Gastrocnemius medialis (tissue), 4 donors: ENCODE results near the gene ZDHHC8. TPM values are rescaled to one million over a fixed set of nuclear protein-coding genes. Genes with fewer than 3 reads are reported as not detected.
A peak's percentile ranks its signal among the peaks of the same experiment; 100 is the strongest.

Experiments used
- ATAC-seq, 2 donors: fragments of 150-250 bp; one replicate each; pipeline ENCODE4 v1.9.1; 2016
- DNase-seq, 2 donors: peaks; one replicate each; pipeline ENCODE4 v3.0.0-alpha.2; 2019
- H3K27ac ChIP-seq, 4 donors: fragments of 200-600 bp; sonication (generic); 1 replicate in 1 of 4; 2 replicates in 3 of 4; pipeline ENCODE4 v1.5.1; 2016 to 2018; ENCODE audit warnings: mild to moderate bottlenecking in 2 of 4, moderate library complexity in 1 of 4
- H3K27me3 ChIP-seq, 3 donors: fragments of 200-600 bp; sonication (generic) in 2 of 3; 1 replicate in 1 of 3; 2 replicates in 2 of 3; pipeline versions ENCODE4 v1.5.1 to v1.6.0; 2016 to 2019; ENCODE audit warnings: mild to moderate bottlenecking in 1 of 3, moderate library complexity in 1 of 3
- H3K36me3 ChIP-seq, 2 donors: fragments of 200-600 bp; sonication (generic) in 1 of 2; one replicate each; pipeline ENCODE4 v1.5.1; 2017 to 2018
- H3K4me1 ChIP-seq, 2 donors: fragments of 200-600 bp; sonication (generic) in 1 of 2; one replicate each; pipeline ENCODE4 v1.5.1; 2016 to 2017; ENCODE audit warnings: mild to moderate bottlenecking in 2 of 2
- H3K4me3 ChIP-seq, 4 donors: fragments of 200-600 bp; sonication (generic) in 3 of 4; 1 replicate in 1 of 4; 2 replicates in 3 of 4; pipeline ENCODE4 v1.5.1; 2016 to 2019; ENCODE audit warnings: mild to moderate bottlenecking in 2 of 4
- H3K9me3 ChIP-seq, 3 donors: fragments of 200-600 bp; sonication (generic) in 2 of 3; 1 replicate in 1 of 3; 2 replicates in 2 of 3; pipeline ENCODE4 v1.5.1; 2016 to 2019
- POLR2A ChIP-seq, 2 donors: fragments of 450-650 bp; IDR thresholded peaks; one replicate each; pipeline ENCODE4 v1.6.1; 2017; ENCODE audit warnings: antibody characterized with exemption in 2 of 2, mild to moderate bottlenecking in 2 of 2, moderate library complexity in 2 of 2
- in situ Hi-C, 4 donors: fragments of 200-750 bp; cut with MboI; loops; one replicate each; pipeline versions ENCODE4 v1.15.0 to v1.8.0; 2017; ENCODE audit warnings: low sequenced_read_pairs in 4 of 4
- intact Hi-C: fragments of 100-400 bp; cut with DNase I; formaldehyde crosslinking; loops from one replicate; pipeline ENCODE4 v1.15.1; 2023; ENCODE audit warnings: low total_unique reads
- total RNA-seq, 4 donors: library from RNA; depleted of rRNA; stranded (reverse); fragments of >200 nt; gene quantifications; one replicate each; pipeline versions ENCODE4 v1.1.0 to v1.2.3, GENCODE V29; 2016
- TF ChIP-seq, protein P1 (sequence below), 5 experiments: fragments of 450-650 bp in 3 of 5; fragments of 200-600 bp in 2 of 5; sonication (generic) in 2 of 5; IDR thresholded peaks in 4 of 5; conservative IDR thresholded peaks in 1 of 5; 1 replicate in 4 of 5; 2 replicates in 1 of 5; pipeline ENCODE4 v1.5.1; 2016 to 2019; ENCODE audit warnings: antibody characterized with exemption in 5 of 5, mild to moderate bottlenecking in 3 of 5, moderate library complexity in 3 of 5

The ZDHHC8 gene
- total RNA-seq, 4 donors from 2014 or later, result 7.3 to 15.8 (median 12.8) TPM

GRCh38 chr22:20107471-20107901 is 24.1 kb upstream of the ZDHHC8 start:
- in situ Hi-C loops (no loop called here), intact Hi-C loops (no loop called here)
- ATAC-seq (no peak), DNase-seq (no peak)
- H3K27me3 ChIP-seq, result no peaks in the 10 kb centered on the region
- no peaks in the 10 kb centered on the region for H3K9me3 ChIP-seq
- peaks cover 22 to 48% of the 10 kb centered on the region in 2 donors for H3K4me1 ChIP-seq
- peak overlapping the region in 2 of 4 donors; percentile 79 to 84 for H3K27ac ChIP-seq
- peaks cover 0 to 52% of the 10 kb centered on the region in 2 donors for H3K36me3 ChIP-seq
- no peak overlapping the region for H3K4me3 ChIP-seq
- TF ChIP-seq, protein P1, sequence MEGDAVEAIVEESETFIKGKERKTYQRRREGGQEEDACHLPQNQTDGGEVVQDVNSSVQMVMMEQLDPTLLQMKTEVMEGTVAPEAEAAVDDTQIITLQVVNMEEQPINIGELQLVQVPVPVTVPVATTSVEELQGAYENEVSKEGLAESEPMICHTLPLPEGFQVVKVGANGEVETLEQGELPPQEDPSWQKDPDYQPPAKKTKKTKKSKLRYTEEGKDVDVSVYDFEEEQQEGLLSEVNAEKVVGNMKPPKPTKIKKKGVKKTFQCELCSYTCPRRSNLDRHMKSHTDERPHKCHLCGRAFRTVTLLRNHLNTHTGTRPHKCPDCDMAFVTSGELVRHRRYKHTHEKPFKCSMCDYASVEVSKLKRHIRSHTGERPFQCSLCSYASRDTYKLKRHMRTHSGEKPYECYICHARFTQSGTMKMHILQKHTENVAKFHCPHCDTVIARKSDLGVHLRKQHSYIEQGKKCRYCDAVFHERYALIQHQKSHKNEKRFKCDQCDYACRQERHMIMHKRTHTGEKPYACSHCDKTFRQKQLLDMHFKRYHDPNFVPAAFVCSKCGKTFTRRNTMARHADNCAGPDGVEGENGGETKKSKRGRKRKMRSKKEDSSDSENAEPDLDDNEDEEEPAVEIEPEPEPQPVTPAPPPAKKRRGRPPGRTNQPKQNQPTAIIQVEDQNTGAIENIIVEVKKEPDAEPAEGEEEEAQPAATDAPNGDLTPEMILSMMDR (IDR thresholded peaks at IDR 0.05 in 4 of 5, conservative IDR thresholded peaks at IDR 0.05 in 1 of 5), result no peak
- TF ChIP-seq POLR2A (IDR thresholded peaks at IDR 0.05), result no peak

GRCh38 chr22:20107951-20108756 is 23.4 kb upstream of the ZDHHC8 start:
- no peaks in the 10 kb centered on the region for H3K27me3 ChIP-seq
- TF ChIP-seq POLR2A (IDR thresholded peaks at IDR 0.05), result no peak
- TF ChIP-seq, protein P1 (IDR thresholded peaks at IDR 0.05 in 4 of 5, conservative IDR thresholded peaks at IDR 0.05 in 1 of 5), result no peak
- H3K27ac ChIP-seq, result no peak overlapping the region
- in situ Hi-C loops (no loop called here), intact Hi-C loops (no loop called here)
- DNase-seq, result no peak
- H3K9me3 ChIP-seq, result no peaks in the 10 kb centered on the region
- peaks cover 21 to 48% of the 10 kb centered on the region in 2 donors for H3K4me1 ChIP-seq
- no peak for ATAC-seq
- no peak overlapping the region for H3K4me3 ChIP-seq
- H3K36me3 ChIP-seq, result peaks cover 0 to 59% of the 10 kb centered on the region in 2 donors

- no peak for DNase-seq
- no peaks in the 10 kb centered on the region for H3K9me3 ChIP-seq
- H3K4me3 ChIP-seq, result no peak overlapping the region
- H3K27me3 ChIP-seq, result no peaks in the 10 kb centered on the region
- ATAC-seq, result no peak
- peaks cover 14 to 43% of the 10 kb centered on the region in 2 donors for H3K4me1 ChIP-seq
- TF ChIP-seq, protein P1 (IDR thresholded peaks at IDR 0.05 in 4 of 5, conservative IDR thresholded peaks at IDR 0.05 in 1 of 5), result no peak
- no peak for TF ChIP-seq POLR2A (IDR thresholded peaks at IDR 0.05)
- H3K36me3 ChIP-seq, result peaks cover 0 to 62% of the 10 kb centered on the region in 2 donors
- in situ Hi-C loops (no loop called here), intact Hi-C loops (no loop called here)
- no peak overlapping the region for H3K27ac ChIP-seq
Measured at GRCh38 chr22:20108757-20109230, 22.8 kb upstream of the ZDHHC8 start.

GRCh38 chr22:20109411-20110358 is 21.9 kb upstream of the ZDHHC8 start:
- intact Hi-C loops, result no loop called here

More at GRCh38 chr22:20109411-20110358, 21.9 kb upstream of the ZDHHC8 start:
- ATAC-seq (no peak), DNase-seq (no peak)
- Histone ChIP-seq H3K9me3 (no peaks in the 10 kb centered on the region), H3K36me3 (peaks cover 0 to 64% of the 10 kb centered on the region in 2 donors), H3K4me1 (peaks cover 14 to 40% of the 10 kb centered on the region in 2 donors), H3K27me3 (no peaks in the 10 kb centered on the region), H3K4me3 (no peak overlapping the region), H3K27ac (no peak overlapping the region)
- TF ChIP-seq, protein P1 (IDR thresholded peaks at IDR 0.05 in 4 of 5, conservative IDR thresholded peaks at IDR 0.05 in 1 of 5), result no peak
- TF ChIP-seq POLR2A (IDR thresholded peaks at IDR 0.05), result no peak
- in situ Hi-C loops, result no loop called here
